GM18498 (cell line): Measurements from ENCODE around the gene KLF11.
A peak's percentile ranks its signal among the peaks of the same experiment; 100 is the strongest.

ENCODE experiments used
- ATAC-seq: cut with Tn5 transposase; IDR thresholded peaks from one replicate; pipeline ENCODE4 v1.9.1; 2021; ENCODE audit warnings: mild to moderate bottlenecking, moderate library complexity; ENCODE audit not compliant: unreplicated experiment

The KLF11 gene

GRCh38 chr2:10061221-10061925 is 18.0 kb downstream of the KLF11 start:
- no peak for ATAC-seq

DNA sequence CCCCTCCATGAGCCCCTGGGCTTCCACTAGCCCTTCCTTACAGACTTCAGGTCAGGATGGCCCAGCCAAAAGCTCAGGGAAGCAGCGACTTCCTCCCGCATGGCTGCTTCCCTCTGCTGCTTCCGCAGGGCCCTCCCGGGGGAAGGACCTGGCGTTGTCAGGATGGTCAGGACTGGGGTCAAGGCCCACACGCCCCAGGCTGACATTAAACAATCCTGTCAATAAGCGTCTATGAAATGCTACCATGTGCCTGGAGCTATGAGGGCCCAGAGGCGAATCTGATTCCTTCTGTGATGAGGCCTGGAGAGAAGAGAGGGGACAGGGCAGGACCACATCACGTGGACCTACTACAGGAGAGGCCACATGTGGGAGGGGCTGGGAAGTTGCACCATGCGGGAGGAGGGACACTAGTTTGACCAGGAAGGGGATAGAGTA is 19.6 kb downstream of the KLF11 start:
- ATAC-seq, result no peak

DNA sequence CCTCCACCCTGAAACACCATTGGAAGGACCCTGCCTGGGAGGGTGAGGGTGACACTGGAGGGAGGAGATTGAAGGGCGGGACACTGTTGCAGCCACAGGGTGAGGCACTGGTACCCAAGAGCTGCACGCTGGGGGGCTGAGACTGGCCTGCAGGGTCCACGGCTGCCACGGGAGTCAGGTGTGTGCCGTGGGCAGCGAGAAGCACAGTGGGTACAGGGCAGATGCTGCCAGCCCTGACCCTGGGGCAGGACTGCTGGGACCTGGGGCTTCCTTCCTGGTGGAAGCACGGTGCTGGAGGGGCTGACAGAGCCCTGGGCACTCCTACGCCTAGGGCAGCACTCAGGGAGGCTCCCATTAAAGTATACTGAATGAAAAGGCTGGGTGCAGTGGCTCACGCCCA is 20.2 kb downstream of the KLF11 start:
- ATAC-seq, result no peak

DNA sequence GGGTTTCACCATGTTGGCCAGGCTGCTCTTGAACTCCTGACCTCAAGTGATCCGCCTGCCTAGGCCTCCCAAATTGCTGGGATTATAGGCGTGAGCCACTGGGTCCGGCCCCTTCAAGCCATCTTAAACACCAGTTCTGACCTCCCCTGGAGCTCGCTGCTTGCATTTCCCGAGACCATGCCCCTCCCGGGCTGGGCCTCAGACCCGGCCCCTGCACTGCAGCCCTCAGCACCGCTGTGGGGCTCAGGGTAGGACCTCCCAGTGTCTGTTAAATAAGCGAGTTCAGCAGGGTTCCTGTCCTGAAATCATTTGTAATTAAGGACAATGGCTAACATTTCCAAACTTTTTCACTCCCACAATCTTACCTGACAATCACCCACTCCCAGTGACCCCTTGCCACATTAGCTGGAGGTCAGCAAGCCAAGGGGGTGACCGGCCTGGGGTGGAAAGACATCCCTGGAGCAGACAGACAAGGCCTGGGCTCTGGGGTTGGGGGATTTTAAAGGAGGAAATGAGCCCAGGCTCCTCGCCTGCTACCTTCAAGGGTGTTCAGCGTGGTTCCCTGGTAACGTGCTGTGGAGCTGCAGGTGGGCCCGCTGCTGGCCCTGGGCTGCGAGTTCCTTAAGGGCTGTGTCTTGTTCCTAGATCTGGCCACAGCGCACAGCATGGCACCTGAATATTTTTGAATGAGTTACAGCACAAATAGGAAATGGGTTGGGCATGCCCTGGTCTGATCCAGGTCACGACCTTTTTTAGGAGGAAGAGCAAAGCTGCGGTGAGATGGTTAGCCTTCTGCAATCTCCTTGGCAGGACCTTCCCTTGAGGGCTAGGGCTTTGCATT is 21.8 kb downstream of the KLF11 start:
- ATAC-seq, result no peak

DNA sequence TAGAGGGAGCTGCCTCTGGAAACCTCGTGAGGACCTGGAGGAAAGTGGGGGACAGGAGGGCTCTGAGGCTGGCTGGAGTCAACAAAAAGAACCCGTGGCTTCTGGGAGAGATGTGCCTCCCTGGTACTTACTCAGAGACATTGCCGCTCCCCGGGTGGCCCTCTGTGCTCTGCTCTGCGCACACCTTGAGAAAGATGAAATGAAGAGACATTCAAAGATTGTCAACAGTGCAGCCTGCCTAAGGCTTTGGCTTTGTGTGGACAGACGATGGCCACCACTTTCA is 22.4 kb downstream of the KLF11 start:
- ATAC-seq, result no peak

GRCh38 chr2:10067330-10067729 is 24.0 kb downstream of the KLF11 start:
- ATAC-seq, result no peak

- no peak for ATAC-seq
Measured at GRCh38 chr2:10067881-10068280, 24.5 kb downstream of the KLF11 start.

GRCh38 chr2:10071176-10071575 is 27.8 kb downstream of the KLF11 start:
- no peak for ATAC-seq

- no peak for ATAC-seq
Measured at GRCh38 chr2:10071595-10071994, 28.2 kb downstream of the KLF11 start.

DNA sequence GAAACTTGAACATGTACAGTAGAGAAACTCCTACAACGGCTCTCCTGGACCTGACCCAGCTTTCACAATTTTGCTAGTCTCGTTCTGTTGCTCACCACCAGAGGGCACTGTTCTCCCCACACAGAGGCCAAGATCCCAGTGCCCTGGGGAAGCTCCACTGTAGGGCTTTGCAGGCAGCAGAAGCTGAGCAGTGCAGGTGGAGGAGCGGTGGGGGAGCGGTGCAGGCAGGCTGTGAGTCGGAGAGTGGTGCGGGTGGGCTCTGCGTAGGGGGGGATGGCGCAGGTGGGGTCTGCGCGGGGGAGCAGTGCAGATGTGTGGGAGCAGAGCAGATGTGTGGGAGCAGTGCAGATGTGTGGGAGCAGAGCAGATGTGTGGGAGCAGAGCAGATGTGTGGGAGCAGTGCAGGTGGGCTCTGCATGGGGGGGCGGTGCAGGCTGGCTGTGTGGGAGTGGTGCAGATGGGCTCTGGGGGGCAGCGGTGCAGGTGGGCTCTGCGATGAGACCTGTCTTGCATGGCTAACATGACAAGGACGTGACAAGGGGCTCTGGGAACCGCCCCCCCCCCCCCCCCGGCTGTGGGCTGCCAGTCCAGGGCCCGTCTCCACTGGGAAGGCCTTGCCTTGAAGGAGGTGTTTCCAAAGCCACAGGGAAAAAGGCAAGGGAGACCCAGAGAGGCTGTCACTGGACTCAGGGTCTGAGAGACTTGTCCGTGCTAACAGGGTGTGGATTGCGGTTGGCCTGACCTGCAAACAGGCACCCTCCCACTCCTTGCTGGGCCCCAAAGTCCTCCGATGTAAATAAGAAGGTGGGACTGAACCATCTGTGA is 29.5 kb downstream of the KLF11 start:
- peak; percentile 76 for ATAC-seq

- ATAC-seq, result no peak
Measured at GRCh38 chr2:10073706-10074105, 30.4 kb downstream of the KLF11 start.

DNA sequence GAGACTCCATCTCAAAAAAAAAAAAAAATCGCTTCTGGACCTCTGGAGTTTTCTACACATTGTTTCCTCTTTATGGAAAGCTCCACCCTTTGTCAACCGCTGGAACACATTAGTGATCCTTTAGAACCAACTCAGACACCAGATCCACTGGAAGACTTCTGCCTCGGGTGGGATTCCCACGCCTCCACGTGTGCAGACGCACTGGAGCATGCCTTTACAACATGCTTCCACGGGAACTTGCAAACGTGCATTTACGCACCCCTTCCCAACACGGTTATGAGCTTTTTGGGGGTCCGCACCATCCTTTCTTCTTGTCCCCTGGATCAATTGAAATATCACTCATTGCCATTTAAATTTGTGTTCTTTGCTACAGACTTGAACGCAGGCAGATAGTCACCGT is 31.8 kb downstream of the KLF11 start:
- no peak for ATAC-seq

DNA sequence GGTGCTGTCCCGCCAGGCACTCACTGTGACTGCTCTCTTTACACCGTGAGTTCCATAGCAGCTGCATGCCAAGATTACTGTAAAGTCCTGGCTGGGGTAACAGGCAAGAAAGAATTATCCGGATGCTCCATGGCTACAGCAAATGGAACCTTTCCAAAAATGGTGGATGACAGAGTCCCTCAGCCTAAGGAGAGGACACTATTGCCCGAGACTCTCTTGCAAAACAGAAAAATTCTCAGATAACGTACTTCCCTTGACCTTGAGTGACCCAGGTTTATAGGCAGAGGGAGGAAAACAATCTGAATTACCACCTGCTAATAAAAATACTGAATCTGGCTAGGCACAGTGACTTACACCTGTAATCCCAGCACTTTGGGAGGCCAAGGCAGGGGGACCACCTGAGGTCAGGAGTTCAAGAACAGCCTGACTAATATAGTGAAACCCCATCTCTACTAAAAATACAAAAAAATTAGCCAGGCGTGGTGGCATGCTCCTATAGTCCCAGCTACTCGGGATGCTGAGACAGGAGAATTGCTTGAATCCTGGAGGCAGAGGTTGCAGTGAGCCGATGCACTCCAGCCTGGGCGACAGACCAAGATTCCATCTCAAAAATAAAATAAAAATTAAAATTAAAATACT is 32.3 kb downstream of the KLF11 start:
- no peak for ATAC-seq

DNA sequence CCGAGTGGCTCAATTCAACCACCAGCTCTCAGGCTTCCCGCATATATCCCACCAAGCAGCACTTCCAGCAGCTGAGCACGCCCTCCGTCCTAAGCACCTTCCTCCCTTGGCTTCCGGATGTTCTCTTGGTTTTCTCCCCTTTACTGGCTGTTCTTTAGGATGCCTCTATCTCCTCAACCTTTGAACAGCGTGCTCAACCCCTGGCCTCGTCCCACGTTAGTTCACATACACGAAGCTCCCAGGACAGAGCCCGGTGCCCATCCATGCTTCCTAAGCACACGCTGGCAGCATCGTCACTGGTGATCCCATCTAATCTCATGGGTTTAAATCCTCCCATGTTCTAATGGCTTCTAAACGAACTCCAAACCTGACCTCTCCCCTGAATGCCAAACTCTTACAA is 33.2 kb downstream of the KLF11 start:
- ATAC-seq, result no peak

- no peak for ATAC-seq
Measured at GRCh38 chr2:10076988-10077527, 33.7 kb downstream of the KLF11 start.

DNA sequence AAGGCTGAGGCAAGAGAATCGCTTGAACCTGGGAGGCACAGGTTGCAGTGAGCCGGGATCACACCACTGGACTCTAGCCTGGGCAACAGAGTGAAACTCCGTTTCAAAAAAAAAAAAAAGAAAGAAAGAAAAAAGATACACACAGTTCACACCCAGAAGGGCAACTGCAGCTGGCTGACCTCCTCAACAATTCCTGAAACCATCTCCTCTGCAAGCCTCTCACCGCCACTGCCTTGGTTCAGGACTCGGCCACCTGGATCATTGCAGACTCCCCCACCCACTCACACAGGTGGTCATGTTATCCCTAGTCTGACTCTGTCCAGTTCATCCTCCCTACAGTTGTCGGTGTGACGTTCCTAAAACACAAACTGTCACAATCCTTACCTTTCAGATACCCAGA is 34.7 kb downstream of the KLF11 start:
- ATAC-seq, result no peak

GRCh38 chr2:10078704-10079265 is 35.4 kb downstream of the KLF11 start:
- ATAC-seq, result no peak

DNA sequence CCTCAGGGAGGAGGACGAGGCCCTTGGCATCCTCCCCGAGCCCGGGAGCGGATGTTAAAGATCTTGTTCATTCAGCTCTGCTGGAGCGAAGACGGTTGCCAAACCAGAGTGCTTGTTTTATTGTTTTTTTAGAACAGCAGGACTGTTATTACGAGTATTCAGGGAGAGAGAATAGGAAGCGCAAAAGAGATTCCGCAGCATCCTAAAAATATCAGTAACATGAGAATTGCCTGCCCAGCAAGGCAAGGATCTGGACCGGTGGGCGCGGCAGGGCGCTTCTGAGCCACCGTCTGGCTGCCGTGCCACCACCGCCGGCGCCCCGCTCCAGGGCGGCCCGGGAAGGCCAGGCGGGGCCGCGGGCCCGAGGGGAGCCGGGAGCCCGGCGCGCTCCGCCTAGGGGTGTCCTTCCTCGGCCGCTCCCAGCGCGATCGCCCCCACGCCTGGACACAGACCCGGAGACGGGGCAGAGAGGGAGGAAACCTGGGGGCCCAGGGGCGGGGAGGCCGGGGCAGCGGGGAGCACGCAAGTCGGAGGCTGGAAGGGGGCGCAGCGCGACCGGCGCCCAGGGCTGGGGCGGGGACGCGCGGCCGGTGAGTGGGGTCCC is 36.0 kb downstream of the KLF11 start:
- ATAC-seq, result peak; percentile 26

GRCh38 chr2:10079870-10080535 is 36.7 kb downstream of the KLF11 start, which contains the start of gene CYS1:
CYS1 (minus strand) TSS chr2:10080411; CDS start chr2:10080223, 188 bp downstream.
- peak; percentile 42 for ATAC-seq
